Measurements from ENCODE around the gene EXD1.
"Not testable (repeated sequence)": the region's sequence is repeated elsewhere in the genome, so short reads cannot be mapped to it uniquely, and the experiment has no call there.

EXD1 gene

GRCh38 chr15:41230345-41230649 is 260 bp downstream of the EXD1 start:
- DNase-seq = no peak

GRCh38 chr15:41219381-41219780 is 11.2 kb downstream of the EXD1 start:
- no peak for DNase-seq

DNA sequence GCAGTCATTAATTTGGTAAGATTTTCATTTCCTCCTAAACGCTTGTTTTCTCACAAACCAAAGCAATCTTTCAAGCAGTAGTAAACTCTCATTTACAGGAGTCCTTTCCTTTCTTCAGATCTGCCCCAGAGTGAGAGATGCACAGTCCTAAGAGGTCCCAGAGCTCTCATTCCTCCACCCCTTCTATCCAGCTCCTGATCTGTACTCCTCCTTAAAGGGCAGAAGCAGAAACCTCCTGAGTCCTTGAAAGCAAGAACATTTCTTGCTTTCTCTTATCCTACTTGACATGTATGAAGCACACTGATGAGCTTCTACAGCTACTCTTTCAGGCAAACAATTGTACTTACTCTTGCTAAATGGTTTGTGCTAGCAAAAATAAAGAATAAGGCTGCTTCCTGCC is 11.7 kb downstream of the EXD1 start:
- DNase-seq = no peak

DNA sequence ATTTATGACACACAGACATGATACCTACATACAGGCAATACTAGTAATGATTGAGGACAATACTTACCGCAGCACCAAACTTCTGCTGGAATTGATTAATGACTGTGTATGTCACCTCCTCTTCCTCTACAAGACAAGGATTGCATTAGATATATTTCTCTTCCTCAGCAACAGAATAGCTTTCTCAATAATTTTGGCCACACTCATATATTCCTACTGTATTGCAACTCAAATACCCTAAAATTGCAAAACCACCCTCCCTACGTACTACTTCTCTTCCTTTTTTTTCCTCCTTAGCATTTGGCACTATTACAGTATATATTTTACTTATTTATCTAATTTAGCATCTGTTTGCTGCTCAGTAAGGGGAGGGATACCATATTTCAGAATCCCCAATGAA is 14.8 kb downstream of the EXD1 start:
- no peak for DNase-seq

DNA sequence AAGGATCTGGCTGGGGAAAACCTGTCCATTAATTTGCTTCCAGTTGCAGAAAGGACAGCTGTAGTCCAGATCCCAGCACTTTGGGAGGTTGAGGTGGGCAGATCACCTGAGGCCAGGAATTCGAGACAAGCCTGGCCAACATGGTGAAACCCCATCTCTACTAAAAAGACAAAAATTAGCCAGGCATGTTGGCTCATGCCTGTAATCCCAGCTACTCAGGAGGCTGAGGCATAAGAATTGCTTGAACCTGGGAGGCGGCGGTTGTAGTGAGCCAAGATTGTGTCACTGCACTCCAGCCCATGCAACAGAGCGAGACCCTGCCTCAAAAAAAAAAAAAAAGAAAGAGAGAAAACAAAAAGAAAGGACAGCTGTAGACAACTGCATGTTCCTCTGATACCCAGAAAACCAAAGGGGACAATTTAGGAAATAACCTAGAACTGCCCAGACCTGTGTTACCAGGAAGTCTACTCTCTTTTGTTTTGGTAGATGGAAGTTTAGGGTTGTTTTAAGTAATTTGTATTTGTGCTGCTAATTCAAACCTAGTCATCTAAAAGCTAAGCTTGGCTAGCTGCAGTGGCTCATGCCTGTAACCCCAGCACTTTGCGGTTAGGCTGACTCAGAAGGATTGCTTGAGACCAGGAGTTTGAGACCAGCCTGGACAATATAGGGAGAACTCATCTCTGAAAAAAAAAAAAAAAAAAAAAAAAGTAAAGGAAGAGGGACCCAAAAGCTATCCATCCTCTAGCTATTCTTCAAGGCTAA is 22.7 kb downstream of the EXD1 start:
- no peak for DNase-seq

DNA sequence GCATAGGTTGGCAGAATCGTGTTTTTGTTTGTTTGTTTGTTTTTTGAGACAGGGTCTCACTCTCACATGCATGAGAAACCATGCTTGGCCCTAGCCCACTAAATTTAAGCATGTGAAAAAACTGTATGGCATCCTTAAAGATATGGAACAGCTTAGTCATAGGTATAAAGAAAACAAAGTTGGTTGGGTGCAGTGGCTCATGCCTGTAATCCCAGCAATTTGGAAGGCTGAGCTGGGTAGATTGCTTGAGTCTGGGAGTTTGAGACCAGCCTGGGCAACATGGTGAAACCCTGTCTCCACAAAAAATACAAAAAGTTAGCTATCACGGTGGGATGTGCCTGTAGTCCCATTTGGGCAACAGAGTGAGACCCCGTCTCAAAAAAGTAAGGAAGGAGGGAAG is 25.2 kb downstream of the EXD1 start:
- no peak for DNase-seq

DNA sequence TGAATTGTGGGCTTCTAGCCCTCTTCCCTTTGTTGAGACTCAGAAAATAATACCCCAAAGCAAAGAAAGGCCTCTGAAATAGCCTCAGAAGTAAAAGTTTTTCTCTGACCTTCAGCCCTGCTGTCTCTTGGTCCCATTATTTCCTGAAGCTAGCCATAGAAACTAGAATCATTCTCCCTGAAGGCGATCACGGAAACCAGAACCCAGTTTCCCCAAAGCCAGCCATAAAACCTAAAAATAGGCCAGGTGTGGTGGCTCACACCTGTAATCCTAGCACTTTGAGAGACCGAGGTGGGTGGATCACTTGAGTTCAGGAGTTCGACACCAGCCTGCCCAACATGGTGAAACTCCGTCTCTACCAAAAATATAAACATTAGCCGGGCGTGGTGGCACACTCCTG is 27.2 kb downstream of the EXD1 start:
- DNase-seq = no peak

DNA sequence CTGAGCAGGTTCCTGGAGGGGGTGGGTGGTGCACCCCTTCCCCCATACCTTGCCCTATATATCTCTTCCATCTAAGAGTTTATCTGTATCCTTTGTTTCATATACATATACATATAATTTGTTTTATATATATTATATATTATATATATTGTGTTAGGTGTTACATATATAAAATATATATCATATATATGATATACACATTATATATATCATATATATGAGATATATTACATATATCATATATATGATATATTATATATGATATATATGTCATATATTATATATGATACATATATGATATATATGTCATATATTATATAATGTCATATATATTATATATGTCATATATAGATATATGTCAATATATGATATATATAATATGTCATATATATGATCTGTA is 31.1 kb downstream of the EXD1 start:
- no peak for DNase-seq

- no peak for DNase-seq
Observed at GRCh38 chr15:41194444-41194843, 36.1 kb downstream of the EXD1 start.

DNA sequence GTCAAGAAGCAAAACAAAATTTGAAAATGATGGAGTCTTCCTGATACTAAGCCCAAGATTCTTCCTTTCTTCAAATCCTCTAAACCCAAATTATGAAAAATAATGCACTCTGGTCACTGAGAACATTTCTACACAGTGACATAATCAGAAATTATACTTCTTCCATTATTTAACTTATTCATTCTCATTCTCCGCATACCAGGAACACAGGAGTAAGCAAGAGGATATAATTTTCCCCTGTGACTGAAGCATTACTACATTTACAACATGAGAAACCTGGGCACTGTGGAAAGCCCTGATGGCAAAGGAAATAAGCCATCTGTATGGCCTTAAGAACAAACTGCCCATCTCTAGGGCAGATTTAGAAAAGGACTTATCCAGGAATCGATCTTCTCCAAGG is 47.0 kb downstream of the EXD1 start:
- no peak for DNase-seq

DNA sequence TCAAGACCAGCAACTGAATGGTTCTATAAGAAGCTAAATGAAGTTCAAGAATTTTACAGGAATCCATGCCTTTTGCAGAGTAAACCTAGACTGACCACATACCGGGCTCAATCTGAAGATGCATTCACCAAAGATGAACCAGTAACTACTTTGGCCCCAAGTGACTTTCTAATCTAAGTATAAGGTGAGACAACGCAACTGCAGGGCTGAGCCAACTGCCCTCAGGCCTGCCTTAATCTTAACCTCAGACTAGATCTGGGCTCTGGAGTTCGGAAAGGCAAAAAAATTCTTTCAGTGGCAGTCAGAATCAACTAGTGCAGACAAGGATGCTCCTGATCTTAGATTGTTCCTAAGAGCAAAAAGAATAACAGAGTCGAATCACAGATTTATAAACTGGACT is 48.3 kb downstream of the EXD1 start:
- DNase-seq = no peak

DNA sequence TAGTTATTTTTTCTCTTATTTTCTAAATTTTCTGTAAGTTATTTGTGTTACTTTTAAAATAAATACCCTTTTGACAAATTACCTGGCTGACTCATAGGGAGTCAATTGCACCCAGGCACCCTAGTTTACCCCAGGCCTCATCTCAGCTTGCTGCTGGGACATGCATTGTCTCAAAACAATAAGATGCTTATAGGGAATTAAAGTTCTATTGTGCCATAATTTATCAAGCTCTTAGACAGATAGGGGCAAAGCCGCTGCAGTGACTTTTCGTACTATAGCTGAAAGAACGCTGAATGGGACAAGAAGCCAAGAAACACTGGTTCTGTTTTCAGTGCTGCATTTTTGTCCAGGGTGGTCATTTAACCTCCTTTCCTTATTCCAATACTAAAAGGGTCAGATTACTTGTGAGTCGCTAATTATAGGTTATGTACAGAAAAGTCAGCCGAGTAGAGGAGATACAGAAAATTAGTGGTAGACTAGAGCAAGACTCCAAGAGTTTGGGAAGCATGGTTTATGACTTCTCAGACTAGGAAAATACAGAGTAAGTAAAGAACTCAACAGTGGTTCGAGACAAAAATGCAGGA is 50.3 kb downstream of the EXD1 start:
- DNase-seq = no peak

DNA sequence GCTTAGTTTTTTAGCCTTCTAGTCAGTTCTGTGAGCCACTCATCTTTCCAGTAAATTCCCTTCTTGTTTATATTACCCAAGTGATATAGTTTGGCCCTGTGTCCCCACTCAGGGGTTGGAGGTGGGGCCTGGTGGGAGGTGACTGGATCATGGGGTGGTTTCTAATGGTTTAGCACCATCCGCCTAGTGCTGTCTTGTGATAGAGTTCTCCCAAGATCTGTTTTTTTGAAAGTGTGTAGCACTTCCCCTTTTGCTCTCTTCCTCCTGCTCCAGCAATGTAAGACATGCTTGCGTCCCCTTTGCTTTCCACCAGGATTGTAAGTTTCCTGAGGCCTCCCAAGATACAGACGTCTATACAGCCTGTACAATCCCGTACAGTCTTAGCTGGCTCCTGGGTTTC is 60.8 kb downstream of the EXD1 start:
- no peak for DNase-seq

GRCh38 chr15:41169086-41169485 is 61.5 kb downstream of the EXD1 start:
- DNase-seq = no peak

DNA sequence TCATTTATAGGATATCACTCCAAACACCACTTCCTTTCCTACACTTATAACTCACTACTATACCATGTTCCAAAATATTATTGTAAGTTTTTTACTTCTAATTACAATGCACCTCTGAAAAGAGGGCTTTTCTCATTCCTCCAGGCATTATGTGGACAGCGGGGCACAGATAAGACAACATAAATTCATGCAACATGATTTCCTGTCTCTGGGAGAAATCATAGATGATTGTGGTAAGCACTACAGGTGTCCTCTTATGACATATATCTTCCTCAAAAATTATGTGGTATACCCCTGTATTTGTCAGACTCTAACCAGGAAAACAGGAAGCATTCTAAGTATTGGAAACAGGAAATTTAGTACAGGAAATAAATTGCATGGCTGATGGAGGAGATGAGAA is 68.8 kb downstream of the EXD1 start:
- no peak for DNase-seq

DNA sequence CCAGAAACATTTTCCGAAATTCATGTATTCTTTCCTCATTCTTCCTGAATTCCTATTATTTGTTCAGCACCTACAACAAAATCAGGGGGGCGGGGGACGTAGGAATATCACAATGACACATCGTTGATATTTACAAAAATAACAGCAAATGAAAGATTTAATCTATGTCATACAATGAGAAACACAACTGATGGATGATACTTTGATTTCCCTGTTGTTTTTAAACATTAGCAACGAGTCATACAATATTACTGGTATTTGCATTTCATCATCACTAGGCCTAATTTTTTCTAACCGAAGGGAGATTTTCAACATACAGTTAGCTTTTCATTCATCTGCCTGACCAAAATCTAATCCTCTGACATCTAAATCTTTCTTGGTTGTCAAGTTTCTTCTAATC is 69.2 kb downstream of the EXD1 start:
- DNase-seq = no peak

DNA sequence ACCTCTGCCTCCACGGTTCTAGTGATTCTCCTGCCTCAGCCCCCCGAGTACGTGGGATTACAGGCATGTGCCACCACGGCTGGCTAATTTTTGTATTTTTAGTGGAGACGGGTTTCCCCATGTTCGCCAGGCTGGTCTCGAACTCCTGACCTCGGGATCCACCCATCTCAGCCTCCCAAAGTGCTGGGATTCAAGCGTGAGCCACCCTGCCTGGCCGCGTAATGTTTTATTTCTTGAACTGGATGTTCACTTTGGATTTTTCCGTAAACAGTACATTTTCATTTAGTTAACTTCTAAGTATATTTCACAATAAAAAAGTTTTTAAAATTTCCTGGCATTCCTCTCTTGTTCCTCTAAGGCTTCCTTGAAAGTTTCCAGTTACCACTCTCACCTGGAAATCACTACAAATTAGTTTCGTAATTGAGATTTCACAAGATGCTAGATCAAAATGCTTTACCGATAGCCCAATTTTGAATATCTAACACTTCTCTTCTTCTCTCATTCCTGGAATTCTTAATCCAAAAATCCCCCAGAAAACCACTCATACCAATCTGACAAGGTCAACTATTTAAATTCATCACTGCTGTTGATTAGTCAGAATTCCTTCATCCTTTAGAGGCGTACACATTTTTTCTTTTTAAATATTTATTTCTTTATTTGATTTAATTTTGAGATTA is 69.8 kb downstream of the EXD1 start:
- DNase-seq = no peak

DNA sequence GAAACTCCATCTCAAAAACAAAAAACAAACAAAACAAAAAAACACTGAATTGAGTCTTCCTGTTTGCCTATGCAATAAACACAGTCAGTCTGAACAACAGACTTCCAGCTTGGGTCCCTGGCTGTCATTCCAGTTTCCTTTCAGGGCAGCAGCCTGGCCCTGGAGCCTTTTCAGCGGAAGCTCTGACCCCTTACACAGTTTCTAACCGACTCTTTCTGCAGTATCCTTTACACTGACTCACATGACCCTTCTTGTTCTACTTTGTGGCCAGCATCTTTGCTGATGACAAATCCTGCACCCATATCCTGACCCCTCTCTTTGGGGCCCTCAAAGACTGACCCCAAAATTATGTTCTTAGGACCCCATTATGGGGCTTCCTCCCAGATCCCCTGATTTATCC is 76.1 kb downstream of the EXD1 start:
- no peak for DNase-seq

GRCh38 chr15:41153733-41154132 is 76.8 kb downstream of the EXD1 start:
- DNase-seq = no peak

- no peak for DNase-seq
Observed at GRCh38 chr15:41151451-41152005, 79.0 kb downstream of the EXD1 start.

- no peak for DNase-seq
Observed at GRCh38 chr15:41150279-41150678, 80.3 kb downstream of the EXD1 start.

DNA sequence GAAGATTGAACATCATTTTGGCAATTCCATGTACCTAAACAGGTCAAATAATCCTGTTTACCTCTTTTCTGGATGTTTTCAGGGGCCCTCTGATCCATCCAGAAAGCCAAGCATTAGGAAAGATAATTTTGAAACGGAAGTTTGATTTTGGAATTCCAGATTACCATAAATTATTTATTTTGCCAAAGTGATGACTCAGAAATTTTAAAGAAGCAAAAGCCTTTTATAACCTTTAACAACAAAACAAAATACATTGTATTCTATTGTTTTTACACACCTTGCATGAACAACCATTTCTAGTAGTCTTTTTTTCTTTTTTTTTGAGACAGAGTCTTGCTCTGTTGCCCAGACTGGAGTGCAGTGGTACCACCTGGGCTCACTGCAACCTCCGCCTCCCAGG is 82.5 kb downstream of the EXD1 start:
- no peak for DNase-seq

- DNase-seq = no peak
Observed at GRCh38 chr15:41139619-41140018, 90.9 kb downstream of the EXD1 start.

GRCh38 chr15:41139112-41139511 is 91.4 kb downstream of the EXD1 start:
- not testable (repeated sequence) for DNase-seq

Data from DMS 273 treated with DMSO at 0.1 percent for 48 hours (cell line).